K562 (cell line): Measurements from ENCODE around the gene PI4KA. TPM values are rescaled to one million over a fixed set of nuclear protein-coding genes. Genes with fewer than 3 reads are reported as not detected.
A peak's percentile ranks its signal among the peaks of the same experiment; 100 is the strongest.

ENCODE experiments used
- ARHGAP35 ChIP-seq: fragments of 450-650 bp; IDR thresholded peaks from 2 replicates; pipeline ENCODE4 v1.6.1; 2018; ENCODE audit not compliant: partially characterized antibody
- BCL6 ChIP-seq: fragments of 250-450 bp; sonication (Bioruptor Pico); IDR thresholded peaks from 2 replicates; pipeline ENCODE4 v1.4.0; 2020
- ELF2 ChIP-seq: fragments of 250-450 bp; sonication (Bioruptor Pico); IDR thresholded peaks from 2 replicates; pipeline ENCODE4 v1.5.0; 2021; ENCODE audit warnings: mild to moderate bottlenecking
- GABPB2 ChIP-seq: fragments of 250-450 bp; sonication (Bioruptor Pico); conservative IDR thresholded peaks from 2 replicates; pipeline ENCODE4 v1.5.1; 2021; ENCODE audit warnings: mild to moderate bottlenecking
- HNRNPUL1 ChIP-seq: fragments of 200-400 bp; formaldehyde crosslinking; IDR thresholded peaks from 2 replicates; pipeline ENCODE4 v1.6.1; 2017; ENCODE audit warnings: low read length
- JUN ChIP-seq, 2 experiments: sonication (generic) in 1 of 2; formaldehyde crosslinking in 1 of 2; IDR thresholded peaks; 2 replicates each; pipeline versions ENCODE4 v1.6.1 to v1.8.0; 2012 to 2022; ENCODE audit warnings: borderline replicate concordance in 2 of 2, mild to moderate bottlenecking in 2 of 2, improper control_type of control experiment in 1 of 2, low read depth in 1 of 2, low read length in 1 of 2, missing genetic modification reagents in 1 of 2
- KDM2B ChIP-seq: fragments of 250-450 bp; sonication (Bioruptor Pico); IDR thresholded peaks from 2 replicates; pipeline ENCODE4 v1.8.0; 2021; ENCODE audit warnings: mild to moderate bottlenecking, moderate library complexity
- KHSRP ChIP-seq: fragments of 450-650 bp; IDR thresholded peaks from 2 replicates; pipeline ENCODE4 v1.6.1; 2017
- MAFF ChIP-seq: IDR thresholded peaks from 2 replicates; pipeline ENCODE4 v1.6.1; 2012; ENCODE audit warnings: low read length, improper control_type of control experiment
- MBD1 ChIP-seq: fragments of 250-450 bp; sonication (Bioruptor Pico); IDR thresholded peaks from 2 replicates; pipeline ENCODE4 v1.8.0; 2022; ENCODE audit warnings: inconsistent platforms
- NBN ChIP-seq: fragments of 450-650 bp; IDR thresholded peaks from 2 replicates; pipeline ENCODE4 v1.6.1; 2016; ENCODE audit warnings: low read depth, mild to moderate bottlenecking
- PHF21A ChIP-seq: fragments of 450-650 bp; IDR thresholded peaks from 2 replicates; pipeline ENCODE4 v1.6.1; 2017; ENCODE audit warnings: low read depth, borderline replicate concordance
- RBM17 ChIP-seq: fragments of 200-400 bp; formaldehyde crosslinking; IDR thresholded peaks from 2 replicates; pipeline ENCODE4 v1.6.1; 2017; ENCODE audit warnings: low read depth, mild to moderate bottlenecking, low read length, borderline replicate concordance
- RHOXF2B ChIP-seq: fragments of 250-450 bp; sonication (Bioruptor Pico); conservative IDR thresholded peaks from 2 replicates; pipeline ENCODE4 v1.5.1; 2021
- SMARCB1 ChIP-seq: IDR thresholded peaks from 2 replicates; pipeline ENCODE4 v1.6.1; 2011; ENCODE audit warnings: improper control_type of control experiment, low read depth; ENCODE audit not compliant: insufficient read length
- SPI1 ChIP-seq: IDR thresholded peaks from 2 replicates; pipeline ENCODE4 v1.6.1; 2011; ENCODE audit warnings: low read depth, low read length, control low read depth, borderline replicate concordance
- TBL1XR1 ChIP-seq, 2 experiments: IDR thresholded peaks; 2 replicates each; pipeline ENCODE4 v1.6.1; 2012; ENCODE audit warnings: improper control_type of control experiment in 2 of 2, low read length in 2 of 2, mild to moderate bottlenecking in 1 of 2
- WHSC1 ChIP-seq: IDR thresholded peaks from one replicate; pipeline ENCODE4 v1.6.1; 2012; ENCODE audit warnings: low read length, control low read depth, inconsistent platforms
- ZEB2 ChIP-seq: fragments of 450-650 bp; IDR thresholded peaks from 2 replicates; pipeline ENCODE4 v1.6.1; 2016
- ZFP91 ChIP-seq: sonication (generic); formaldehyde crosslinking; IDR thresholded peaks from 2 replicates; pipeline ENCODE4 v1.8.0; 2022; ENCODE audit warnings: mild to moderate bottlenecking, missing genetic modification reagents
- ZNF3 ChIP-seq: fragments of 250-450 bp; sonication (Bioruptor Pico); IDR thresholded peaks from 2 replicates; pipeline ENCODE4 v1.5.0; 2021; ENCODE audit warnings: mild to moderate bottlenecking, moderate library complexity
- ZNF354B ChIP-seq: fragments of 250-450 bp; sonication (Bioruptor Pico); IDR thresholded peaks from 2 replicates; pipeline ENCODE4 v1.4.0; 2020
- ZNF57 ChIP-seq: fragments of 450-650 bp; formaldehyde crosslinking; IDR thresholded peaks from 2 replicates; pipeline ENCODE4 v1.4.0; 2020; ENCODE audit warnings: mild to moderate bottlenecking, moderate library complexity
- ZNF696 ChIP-seq: fragments of 250-450 bp; sonication (Bioruptor Pico); conservative IDR thresholded peaks from 2 replicates; pipeline ENCODE4 v1.4.0; 2020; ENCODE audit warnings: mild to moderate bottlenecking, moderate library complexity
- polyA plus RNA-seq, 8 experiments: library from polyadenylated mRNA; depleted of rRNA in 4 of 8; stranded (reverse) in 5 of 8; unstranded in 3 of 8; fragments of >200 nt; fragmentation: Nextera tagmentation in 2 of 8; fragmentation: Illumina TruSeq in 1 of 8; extraction: Ambion mirVana in 2 of 8; extraction: Trizol in 1 of 8; gene quantifications; 2 replicates each; pipeline versions ENCODE4 v1.2.1 to v1.2.3, GENCODE V29; 2011 to 2014; ENCODE audit warnings: inconsistent platforms in 1 of 8, missing spikeins in 1 of 8
- total RNA-seq, 7 experiments: library from RNA; depleted of rRNA in 6 of 7; stranded (reverse); fragments of >200 nt in 6 of 7; fragmentation: Illumina TruSeq in 2 of 7; extraction: Trizol in 2 of 7; gene quantifications; 2 replicates each; pipeline versions ENCODE4 v1.2.1 to v1.2.3, GENCODE V29; 2011 to 2021; ENCODE audit warnings: low replicate concordance in 1 of 7
- TF ChIP-seq, protein P1 (sequence below): fragments of 250-450 bp; sonication (Bioruptor Pico); IDR thresholded peaks from 2 replicates; pipeline ENCODE4 v1.4.0; 2020; ENCODE audit warnings: mild to moderate bottlenecking, moderate library complexity, borderline replicate concordance

The PI4KA gene
- total and polyA plus RNA-seq, 9 of the 15 experiments (the other 6 are each of a cell fraction or from before 2014, with no cell fraction given) = 7.3 to 187 (median 84.7) TPM

GRCh38 chr22:20881869-20882815 is 23.5 kb upstream of the PI4KA start (continued):
- TF ChIP-seq MAFF (no peak), ZNF696 (CRISPR knock-in tag) (no peak), RHOXF2B (CRISPR knock-in tag) (no peak), NBN (no peak), GABPB2 (CRISPR knock-in tag) (no peak), ZFP91 (CRISPR knock-in tag) (no peak), ZNF354B (CRISPR knock-in tag) (no peak), KHSRP (no peak), KDM2B (CRISPR knock-in tag) (no peak), MBD1 (CRISPR knock-in tag) (no peak), SMARCB1 (no peak), WHSC1 (no peak), ZEB2 (no peak), PHF21A (no peak), RBM17 (no peak), ELF2 (CRISPR knock-in tag) (no peak), BCL6 (CRISPR knock-in tag) (no peak), ZNF3 (no peak), JUN (IDR thresholded peaks at IDR 0.05; ENCODE audit: borderline replicate concordance, low read depth, low read length) (no peak), JUN (CRISPR knock-in tag; IDR thresholded peaks at IDR 0.05; ENCODE audit: borderline replicate concordance) (0 out of 2 replicates have a peak, but pooled peaks have one; percentile 49), TBL1XR1 (IDR thresholded peaks at IDR 0.05; ENCODE audit: low read length in 2 of 2) (no peak), ARHGAP35 (no peak), SPI1 (no peak), ZNF57 (CRISPR knock-in tag) (no peak), HNRNPUL1 (peak; percentile 79)
- TF ChIP-seq, protein P1, sequence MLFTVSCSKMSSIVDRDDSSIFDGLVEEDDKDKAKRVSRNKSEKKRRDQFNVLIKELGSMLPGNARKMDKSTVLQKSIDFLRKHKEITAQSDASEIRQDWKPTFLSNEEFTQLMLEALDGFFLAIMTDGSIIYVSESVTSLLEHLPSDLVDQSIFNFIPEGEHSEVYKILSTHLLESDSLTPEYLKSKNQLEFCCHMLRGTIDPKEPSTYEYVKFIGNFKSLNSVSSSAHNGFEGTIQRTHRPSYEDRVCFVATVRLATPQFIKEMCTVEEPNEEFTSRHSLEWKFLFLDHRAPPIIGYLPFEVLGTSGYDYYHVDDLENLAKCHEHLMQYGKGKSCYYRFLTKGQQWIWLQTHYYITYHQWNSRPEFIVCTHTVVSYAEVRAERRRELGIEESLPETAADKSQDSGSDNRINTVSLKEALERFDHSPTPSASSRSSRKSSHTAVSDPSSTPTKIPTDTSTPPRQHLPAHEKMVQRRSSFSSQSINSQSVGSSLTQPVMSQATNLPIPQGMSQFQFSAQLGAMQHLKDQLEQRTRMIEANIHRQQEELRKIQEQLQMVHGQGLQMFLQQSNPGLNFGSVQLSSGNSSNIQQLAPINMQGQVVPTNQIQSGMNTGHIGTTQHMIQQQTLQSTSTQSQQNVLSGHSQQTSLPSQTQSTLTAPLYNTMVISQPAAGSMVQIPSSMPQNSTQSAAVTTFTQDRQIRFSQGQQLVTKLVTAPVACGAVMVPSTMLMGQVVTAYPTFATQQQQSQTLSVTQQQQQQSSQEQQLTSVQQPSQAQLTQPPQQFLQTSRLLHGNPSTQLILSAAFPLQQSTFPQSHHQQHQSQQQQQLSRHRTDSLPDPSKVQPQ (CRISPR knock-in tag) = no peak
